ENCODE results near the gene TEX12.

GRCh38 chr11:112213753-112214152, 46.6 kb downstream of the TEX12 start:
- TF ChIP-seq CTCF (IDR thresholded peaks at IDR 0.05) (no peak), POLR2A (IDR thresholded peaks at IDR 0.05) (no peak)
